HG02642 (cell line): ENCODE measurements around the gene PACSIN1.

Source experiments
- ATAC-seq: cut with Tn5 transposase; IDR thresholded peaks from one replicate; pipeline ENCODE4 v1.9.1; 2021; ENCODE audit warnings: mild to moderate bottlenecking; ENCODE audit not compliant: unreplicated experiment, poor library complexity

Gene PACSIN1

GRCh38 chr6:34512738-34513115 lies 46.9 kb downstream of the PACSIN1 start:
- ATAC-seq, result no peak

DNA sequence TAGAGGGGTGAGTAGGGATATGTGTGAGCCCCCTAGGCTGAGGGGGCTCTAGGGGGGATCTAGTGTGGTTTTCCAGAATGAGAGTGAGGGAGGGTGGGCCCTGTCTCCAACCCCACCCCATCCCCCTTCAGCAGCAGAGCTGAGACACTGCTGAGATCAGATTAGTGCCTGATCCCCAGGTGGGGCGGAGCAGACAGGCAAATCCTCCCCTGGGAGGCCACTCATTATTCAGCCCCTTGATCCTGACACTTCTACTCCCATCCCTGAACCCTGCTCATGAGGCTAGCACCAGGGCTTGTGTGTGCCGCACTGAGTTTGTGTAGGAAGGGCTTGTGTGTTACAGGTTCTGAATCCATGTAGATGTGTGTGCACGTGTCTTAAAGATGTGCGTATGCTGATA lies 47.8 kb downstream of the PACSIN1 start:
- no peak for ATAC-seq

GRCh38 chr6:34514112-34514511 lies 48.2 kb downstream of the PACSIN1 start:
- ATAC-seq, result no peak

DNA sequence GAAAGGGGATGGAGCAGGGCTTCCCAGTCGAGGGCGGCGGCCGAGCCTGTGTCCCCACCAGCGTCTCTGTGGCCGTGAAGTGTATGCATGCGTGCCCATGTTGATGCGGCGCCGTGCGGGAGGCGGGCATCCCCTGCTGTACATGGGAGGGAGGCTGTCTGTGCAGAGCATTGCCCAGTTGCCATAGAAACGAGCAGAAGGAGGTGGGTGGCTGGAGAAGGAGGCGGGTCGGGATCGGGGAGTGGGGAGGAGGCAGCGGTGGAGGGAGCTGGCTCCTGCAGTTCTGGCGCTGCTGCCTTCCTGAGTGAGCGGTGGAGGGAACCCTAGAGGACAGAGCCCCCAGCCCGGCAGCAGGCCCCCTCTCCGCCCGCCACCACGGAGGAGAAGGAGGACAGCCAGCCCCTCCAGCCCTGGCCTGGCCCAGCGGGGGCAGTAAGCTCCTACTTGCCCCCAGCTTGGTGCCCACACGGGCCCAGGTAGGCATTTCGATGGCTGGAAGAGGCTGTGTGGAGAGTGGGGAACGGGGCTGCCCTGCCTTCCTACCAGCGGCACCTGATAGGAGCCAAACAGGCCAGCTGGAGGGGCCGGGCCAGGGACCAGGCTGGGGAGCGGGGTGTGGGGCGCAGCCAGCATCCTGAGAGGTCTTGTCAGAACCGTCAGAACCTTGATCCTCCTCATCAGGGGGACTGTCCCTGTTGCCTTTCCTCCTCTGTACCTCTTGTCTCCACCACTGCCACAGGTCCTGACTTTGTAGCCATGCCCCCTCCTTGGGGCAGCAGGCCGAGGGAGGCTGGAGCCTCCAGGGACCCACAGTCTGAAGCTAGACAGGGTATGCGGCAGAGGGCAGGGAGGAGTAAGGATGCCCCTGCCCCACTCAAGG lies 49.0 kb downstream of the PACSIN1 start:
- ATAC-seq, result no peak

GRCh38 chr6:34515473-34516387 lies 49.9 kb downstream of the PACSIN1 start:
- ATAC-seq, result no peak

DNA sequence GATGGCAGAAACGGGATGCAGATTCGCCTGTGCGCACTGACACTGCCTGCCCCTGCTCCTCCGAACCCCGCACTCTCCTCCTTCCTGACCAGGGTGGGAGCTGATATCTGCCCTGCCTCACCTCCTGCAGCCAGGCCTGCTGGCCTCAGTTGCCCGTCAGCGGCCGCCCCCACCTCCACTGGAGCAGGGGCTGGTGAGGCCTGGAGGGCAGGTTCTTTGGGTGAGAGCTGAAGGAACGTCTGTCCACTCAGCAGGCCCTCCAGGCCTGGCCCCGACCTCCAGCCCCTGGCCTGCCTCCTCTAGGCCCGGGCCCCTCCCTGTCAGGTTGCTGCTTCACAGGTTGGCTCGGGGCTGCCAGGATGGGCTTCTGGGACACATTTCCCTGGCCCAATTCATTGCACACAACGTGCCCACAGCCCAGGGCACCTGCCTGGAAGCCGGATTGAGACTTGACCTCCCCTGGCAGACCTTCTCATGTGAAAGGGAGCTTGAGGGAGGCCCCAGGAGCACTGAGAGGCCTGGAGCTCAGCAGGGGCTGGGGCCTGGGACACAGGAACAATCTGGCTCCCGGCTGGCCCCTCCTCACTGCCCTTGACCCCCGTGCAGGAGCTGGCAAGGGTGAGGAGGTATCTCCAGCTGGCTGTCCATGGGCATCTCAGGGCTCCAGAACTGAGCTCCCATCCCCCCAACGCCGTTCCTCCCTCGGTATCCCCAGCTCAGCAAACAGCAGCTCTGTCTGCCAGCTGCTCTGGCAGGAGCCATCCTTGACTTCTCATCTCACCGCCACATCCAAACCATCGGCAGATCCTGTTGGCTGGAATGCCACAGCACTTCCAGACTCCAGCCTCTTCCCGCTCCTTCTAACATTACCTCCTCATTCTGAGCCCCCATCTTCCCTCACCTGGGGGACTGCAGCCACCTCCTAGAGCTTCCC lies 50.8 kb downstream of the PACSIN1 start:
- no peak for ATAC-seq

DNA sequence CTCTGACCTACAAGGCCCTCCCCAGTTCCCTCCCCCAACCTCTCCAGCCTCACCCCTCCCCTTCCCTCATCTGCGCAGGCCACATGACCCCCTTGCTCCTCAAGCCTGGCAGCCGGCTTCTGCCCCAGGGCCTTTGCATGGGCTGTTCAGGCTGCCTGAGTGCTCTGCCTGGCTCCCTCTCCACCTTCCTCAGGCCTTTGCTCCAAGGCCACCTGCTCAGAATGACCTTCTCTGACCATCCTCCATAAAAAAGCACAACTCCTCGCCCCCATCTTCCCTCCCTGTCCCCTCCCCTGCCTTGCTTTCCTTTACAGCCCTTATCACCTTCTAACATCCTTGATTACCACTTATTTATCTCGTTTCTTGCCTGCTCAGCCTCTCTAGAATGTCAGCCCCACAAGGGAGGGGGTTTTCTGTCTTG lies 51.6 kb downstream of the PACSIN1 start:
- no peak for ATAC-seq

GRCh38 chr6:34517966-34518365 lies 52.1 kb downstream of the PACSIN1 start:
- ATAC-seq, result no peak

GRCh38 chr6:34518669-34519365 lies 52.9 kb downstream of the PACSIN1 start:
- no peak for ATAC-seq

GRCh38 chr6:34519971-34520644 lies 54.2 kb downstream of the PACSIN1 start:
- no peak for ATAC-seq

GRCh38 chr6:34520645-34521462 lies 55.0 kb downstream of the PACSIN1 start:
- no peak for ATAC-seq

- ATAC-seq, result no peak
These were observed 55.8 kb downstream of the PACSIN1 start for GRCh38 chr6:34521463-34522285.

GRCh38 chr6:34522761-34523160 lies 56.9 kb downstream of the PACSIN1 start:
- ATAC-seq, result no peak

GRCh38 chr6:34523441-34524206 lies 57.7 kb downstream of the PACSIN1 start:
- ATAC-seq, result no peak

DNA sequence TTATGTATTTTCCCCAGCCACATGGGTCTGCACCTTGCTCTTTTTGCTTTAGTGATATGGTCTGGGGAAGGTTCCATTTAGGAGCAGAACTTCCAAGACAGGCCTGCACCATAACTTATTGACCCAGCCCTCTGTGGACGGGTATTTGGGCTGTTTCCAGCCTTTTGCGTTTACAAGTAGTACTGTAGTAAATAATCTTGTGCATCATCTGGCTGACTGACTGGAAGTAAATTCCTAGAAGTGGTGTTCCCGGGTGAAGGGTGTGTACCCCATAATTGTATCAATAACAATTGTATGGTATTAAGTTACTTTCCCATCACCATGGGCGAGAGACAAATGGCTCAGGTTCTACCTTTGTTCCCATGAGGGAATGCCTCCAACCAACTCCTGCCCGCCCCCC lies 58.6 kb downstream of the PACSIN1 start:
- no peak for ATAC-seq

- ATAC-seq, result no peak
These were observed 59.1 kb downstream of the PACSIN1 start for GRCh38 chr6:34524971-34525370.
